OCI-LY3 (cell line): ENCODE data around the gene HIPK4.
A peak's percentile ranks its signal among the peaks of the same experiment; 100 is the strongest.
"Not testable (repeated sequence)": the region's sequence is repeated elsewhere in the genome, so short reads cannot be mapped to it uniquely, and the experiment has no call there.

Experiments
- H2AFZ ChIP-seq: fragments of 200-600, 300-600 bp; shearing (Covaris generic); 2 replicates; pipeline ENCODE4 v1.6.0; 2014; ENCODE audit warnings: antibody characterized with exemption, low read depth, low read length
- H3K27ac ChIP-seq: fragments of 200-600, 300-600 bp; sonication (generic); 2 replicates; pipeline ENCODE4 v1.5.1; 2014; ENCODE audit warnings: mild to moderate bottlenecking, low read length, moderate library complexity, mixed read lengths
- H3K27me3 ChIP-seq: fragments of 200-600, 300-600 bp; sonication (generic); 2 replicates; pipeline ENCODE4 v1.6.1; 2014; ENCODE audit warnings: low read depth, low read length, mixed read lengths
- H3K36me3 ChIP-seq: fragments of 200-600, 300-600 bp; sonication (generic); replicated peaks from 2 replicates; pipeline ENCODE3; 2014; ENCODE audit warnings: low read depth, low read length, mixed read lengths
- H3K4me1 ChIP-seq: fragments of 300-600, 200-600 bp; sonication (generic); 2 replicates; pipeline ENCODE4 v1.6.1; 2014; ENCODE audit warnings: low read length, mixed read lengths
- H3K4me2 ChIP-seq: fragments of 200-600, 300-600 bp; sonication (generic); 2 replicates; pipeline ENCODE4 v1.6.1; 2014; ENCODE audit warnings: low read length, mixed read lengths
- H3K4me3 ChIP-seq: fragments of 300-600, 200-600 bp; sonication (generic); 2 replicates; pipeline ENCODE4 v1.5.1; 2014; ENCODE audit warnings: antibody characterized with exemption, mild to moderate bottlenecking, low read length, moderate library complexity
- H3K79me2 ChIP-seq: fragments of 300-600, 200-600 bp; shearing (Covaris generic); 2 replicates; pipeline ENCODE4 v1.6.1; 2014; ENCODE audit warnings: mild to moderate bottlenecking, low read length, mixed read lengths
- H3K9ac ChIP-seq: fragments of 300-600, 200-600 bp; shearing (Covaris generic); 2 replicates; pipeline ENCODE4 v1.6.0; 2014; ENCODE audit warnings: mild to moderate bottlenecking, low read length, moderate library complexity
- H3K9me3 ChIP-seq: fragments of 200-600, 300-600 bp; shearing (Covaris generic); 2 replicates; pipeline ENCODE4 v1.6.1; 2014; ENCODE audit warnings: low read length, mixed read lengths; ENCODE audit not compliant: insufficient read depth
- H4K20me1 ChIP-seq: fragments of 200-600, 300-600 bp; sonication (generic); 2 replicates; pipeline ENCODE4 v1.6.1; 2016; ENCODE audit warnings: low read length, mixed read lengths; ENCODE audit not compliant: insufficient read depth
- CTCF ChIP-seq: fragments of 200-600, 300-600 bp; sonication (generic); IDR thresholded peaks from 2 replicates; pipeline ENCODE4 v1.5.1; 2014; ENCODE audit warnings: antibody characterized with exemption, low read length, low read depth
- EZH2phosphoT487 ChIP-seq: fragments of 200-600 bp; shearing (Covaris generic); IDR thresholded peaks from 2 replicates; pipeline ENCODE4 v1.6.1; 2018; ENCODE audit warnings: antibody characterized with exemption, mixed run types, low read depth

The HIPK4 gene

GRCh38 chr19:40411958-40412499 is 22.0 kb upstream of the HIPK4 start:
- no peaks in the 10 kb centered on the region for H3K79me2 ChIP-seq
- no peaks in the 10 kb centered on the region for H3K9me3 ChIP-seq
- H2AFZ ChIP-seq = no peak overlapping the region
- H4K20me1 ChIP-seq = no peaks in the 10 kb centered on the region
- H3K9ac ChIP-seq = no peak overlapping the region
- H3K27me3 ChIP-seq = no peaks in the 10 kb centered on the region; the same call in 1 of the 2 replicates
- no peak overlapping the region for H3K27ac ChIP-seq
- peaks cover 4% of the 10 kb centered on the region; the same call in 1 of the 2 replicates for H3K4me1 ChIP-seq
- no peaks in the 10 kb centered on the region for H3K36me3 ChIP-seq
- H3K4me2 ChIP-seq = no peak overlapping the region
- no peak overlapping the region for H3K4me3 ChIP-seq
- TF ChIP-seq EZH2phosphoT487 (no peak), CTCF (no peak)

GRCh38 chr19:40411125-40411842 is 21.3 kb upstream of the HIPK4 start:
- Histone ChIP-seq H3K36me3 (no peaks in the 10 kb centered on the region), H3K9me3 (no peaks in the 10 kb centered on the region), H3K4me3 (no peak overlapping the region), H3K79me2 (no peaks in the 10 kb centered on the region), H4K20me1 (no peaks in the 10 kb centered on the region), H3K9ac (no peak overlapping the region), H3K27ac (no peak overlapping the region), H3K27me3 (no peaks in the 10 kb centered on the region; the same call in 1 of the 2 replicates), H3K4me2 (no peak overlapping the region), H3K4me1 (peaks cover 4% of the 10 kb centered on the region; the same call in 1 of the 2 replicates), H2AFZ (0 out of 2 replicates have a peak overlapping the region, but pooled peaks have one; percentile 48)
- TF ChIP-seq CTCF (no peak), EZH2phosphoT487 (no peak)

GRCh38 chr19:40410030-40410389 is 20.0 kb upstream of the HIPK4 start:
- Histone ChIP-seq H3K4me1 (peaks cover 4% of the 10 kb centered on the region; the same call in 1 of the 2 replicates), H3K79me2 (no peaks in the 10 kb centered on the region), H3K9me3 (no peaks in the 10 kb centered on the region), H3K4me3 (no peak overlapping the region), H3K27me3 (no peaks in the 10 kb centered on the region; the same call in 1 of the 2 replicates), H3K9ac (no peak overlapping the region), H2AFZ (no peak overlapping the region), H3K27ac (no peak overlapping the region), H4K20me1 (no peaks in the 10 kb centered on the region), H3K4me2 (no peak overlapping the region), H3K36me3 (no peaks in the 10 kb centered on the region)
- TF ChIP-seq EZH2phosphoT487 (no peak), CTCF (no peak)

- H3K79me2 ChIP-seq, H3K9ac ChIP-seq, H3K27me3 ChIP-seq, H3K9me3 ChIP-seq, H4K20me1 ChIP-seq, H3K27ac ChIP-seq, H3K36me3 ChIP-seq, H2AFZ ChIP-seq, H3K4me3 ChIP-seq, H3K4me2 ChIP-seq, H3K4me1 ChIP-seq: not testable (repeated sequence)
Measured at GRCh38 chr19:40408598-40408925, 18.6 kb upstream of the HIPK4 start.
